H9 (cell line): Measurements from ENCODE around the gene NEMP1. TPM values are rescaled to one million over a fixed set of nuclear protein-coding genes. Genes with fewer than 3 reads are reported as not detected.
A peak's percentile ranks its signal among the peaks of the same experiment; 100 is the strongest.

Experiments
- DNase-seq: peaks from one replicate; pipeline ENCODE4 v3.0.0-alpha.2; 2017
- H2AFZ ChIP-seq: one replicate; pipeline ENCODE4 v1.6.1; 2013; ENCODE audit warnings: mild to moderate bottlenecking, low read length, control low read depth, moderate library complexity
- H2AK5ac ChIP-seq: 2 replicates; pipeline ENCODE4 v1.6.1; 2013; ENCODE audit warnings: low read length, control low read depth, mixed read lengths; ENCODE audit not compliant: insufficient read length
- H2BK120ac ChIP-seq: one replicate; pipeline ENCODE4 v1.6.1; 2013; ENCODE audit warnings: low read depth, mild to moderate bottlenecking, low read length, control low read depth, inconsistent platforms; ENCODE audit not compliant: poor library complexity, severe bottlenecking
- H2BK12ac ChIP-seq: 2 replicates; pipeline ENCODE4 v1.6.1; 2013; ENCODE audit warnings: low read length, control low read depth, mixed read lengths, low read depth; ENCODE audit not compliant: insufficient read length
- H2BK15ac ChIP-seq: 2 replicates; pipeline ENCODE4 v1.6.1; 2013; ENCODE audit warnings: low read depth, low read length, control low read depth
- H2BK20ac ChIP-seq: one replicate; pipeline ENCODE4 v1.6.1; 2013; ENCODE audit warnings: low read depth, mild to moderate bottlenecking, low read length, control low read depth, inconsistent platforms; ENCODE audit not compliant: poor library complexity, severe bottlenecking
- H2BK5ac ChIP-seq: 2 replicates; pipeline ENCODE4 v1.6.1; 2013; ENCODE audit warnings: low read length, control low read depth, mixed read lengths; ENCODE audit not compliant: insufficient read length
- H3K14ac ChIP-seq: 2 replicates; pipeline ENCODE4 v1.6.1; 2013; ENCODE audit warnings: low read length, control low read depth; ENCODE audit not compliant: insufficient read depth
- H3K18ac ChIP-seq: 2 replicates; pipeline ENCODE4 v1.6.1; 2013; ENCODE audit warnings: low read depth, mild to moderate bottlenecking, mixed read lengths, low read length, control low read depth; ENCODE audit not compliant: insufficient read length
- H3K23ac ChIP-seq: 2 replicates; pipeline ENCODE4 v1.6.1; 2013; ENCODE audit warnings: low read length, control low read depth, mixed read lengths, low read depth; ENCODE audit not compliant: insufficient read length
- H3K23me2 ChIP-seq: 2 replicates; pipeline ENCODE4 v1.6.1; 2013; ENCODE audit warnings: low read depth, mild to moderate bottlenecking, mixed read lengths, low read length, control low read depth; ENCODE audit not compliant: insufficient read length, poor library complexity, severe bottlenecking
- H3K27ac ChIP-seq: 2 replicates; pipeline ENCODE4 v1.5.1; 2013; ENCODE audit warnings: low read length, control low read depth, mixed read lengths, low read depth; ENCODE audit not compliant: insufficient read length
- H3K27me3 ChIP-seq: 2 replicates; pipeline ENCODE4 v1.6.1; 2013; ENCODE audit warnings: low read length, control low read depth, inconsistent platforms; ENCODE audit not compliant: insufficient read depth
- H3K4ac ChIP-seq: 2 replicates; pipeline ENCODE4 v1.6.1; 2013; ENCODE audit warnings: low read depth, mild to moderate bottlenecking, control low read depth, inconsistent platforms, low read length, moderate library complexity
- H3K4me1 ChIP-seq: 2 replicates; pipeline ENCODE4 v1.6.1; 2013; ENCODE audit warnings: low read length, control low read depth, inconsistent platforms; ENCODE audit not compliant: insufficient read depth
- H3K4me2 ChIP-seq: 2 replicates; pipeline ENCODE4 v1.6.1; 2013; ENCODE audit warnings: low read length, control low read depth, mixed read lengths; ENCODE audit not compliant: insufficient read length, insufficient read depth
- H3K56ac ChIP-seq: 2 replicates; pipeline ENCODE4 v1.6.1; 2013; ENCODE audit warnings: low read depth, mild to moderate bottlenecking, mixed read lengths, low read length, control low read depth; ENCODE audit not compliant: insufficient read length
- H3K79me1 ChIP-seq: 2 replicates; pipeline ENCODE4 v1.6.1; 2013; ENCODE audit warnings: low read depth, mild to moderate bottlenecking, moderate library complexity, low read length, control low read depth, inconsistent platforms; ENCODE audit not compliant: insufficient read depth, poor library complexity, severe bottlenecking
- H3K79me2 ChIP-seq: 2 replicates; pipeline ENCODE4 v1.6.1; 2013; ENCODE audit warnings: low read length, control low read depth, inconsistent platforms; ENCODE audit not compliant: insufficient read depth
- H3K9ac ChIP-seq: 2 replicates; pipeline ENCODE4 v1.6.1; 2013; ENCODE audit warnings: low read length, control low read depth, mixed read lengths; ENCODE audit not compliant: insufficient read length; ENCODE audit errors: extremely low read depth
- H3K9me3 ChIP-seq: one replicate; pipeline ENCODE4 v1.6.1; 2013; ENCODE audit warnings: low read depth, low read length, inconsistent platforms; ENCODE audit not compliant: control insufficient read depth
- H3T11ph ChIP-seq: one replicate; pipeline ENCODE4 v1.6.1; 2013; ENCODE audit warnings: mild to moderate bottlenecking, low read length, control low read depth, inconsistent platforms
- H4K20me1 ChIP-seq: one replicate; pipeline ENCODE4 v1.6.1; 2013; ENCODE audit not compliant: control insufficient read depth, insufficient read length, insufficient read depth
- H4K5ac ChIP-seq: 2 replicates; pipeline ENCODE4 v1.6.1; 2013; ENCODE audit warnings: low read depth, mild to moderate bottlenecking, mixed read lengths, low read length, control low read depth; ENCODE audit not compliant: insufficient read length
- H4K8ac ChIP-seq: replicated peaks from 2 replicates; pipeline ENCODE4 v1.6.1; 2013; ENCODE audit warnings: low read length, control low read depth, mixed read lengths, low read depth; ENCODE audit not compliant: insufficient read length
- H4K91ac ChIP-seq: 2 replicates; pipeline ENCODE4 v1.6.1; 2013; ENCODE audit warnings: low read depth, mild to moderate bottlenecking, moderate library complexity, mixed read lengths, low read length, control low read depth; ENCODE audit not compliant: insufficient read length
- H3K27ac Mint-ChIP-seq, 3 experiments: 2 replicates in 2 of 3; 3 replicates in 1 of 3; pipeline ENCODE4 v1.8.0; 2020 to 2021; ENCODE audit warnings: mixed read lengths in 3 of 3, mild to moderate bottlenecking in 1 of 3, moderate library complexity in 1 of 3
- H3K27me3 Mint-ChIP-seq: 2 replicates; pipeline ENCODE4 v1.8.0; 2021; ENCODE audit warnings: low read depth, mild to moderate bottlenecking, moderate library complexity, mixed read lengths
- H3K36me3 Mint-ChIP-seq, 3 experiments: 2 replicates in 2 of 3; 3 replicates in 1 of 3; pipeline ENCODE4 v1.8.0; 2020 to 2021; ENCODE audit warnings: low read depth in 3 of 3, mixed read lengths in 3 of 3; ENCODE audit not compliant: insufficient read depth in 1 of 3
- H3K4me1 Mint-ChIP-seq, 2 experiments: 2 replicates each; pipeline ENCODE4 v1.8.0; 2020; ENCODE audit warnings: mixed read lengths in 2 of 2
- H3K4me3 Mint-ChIP-seq, 2 experiments: 2 replicates in 1 of 2; 3 replicates in 1 of 2; pipeline ENCODE4 v1.8.0; 2020 to 2021; ENCODE audit warnings: mild to moderate bottlenecking in 2 of 2, mixed read lengths in 2 of 2, moderate library complexity in 1 of 2
- H3K9me3 Mint-ChIP-seq, 2 experiments: 2 replicates in 1 of 2; 3 replicates in 1 of 2; pipeline ENCODE4 v1.8.0; 2020; ENCODE audit warnings: mild to moderate bottlenecking in 2 of 2, mixed read lengths in 2 of 2, moderate library complexity in 1 of 2
- WGBS: extraction: QIAGEN DNeasy Blood & Tissue Kit; methylation state at CpG from one replicate; pipeline ENCODE4 v1.1.7; 2013; ENCODE audit warnings: missing lambda C conversion rate, low lambda C conversion rate, mixed read lengths; ENCODE audit not compliant: insufficient read length; ENCODE audit errors: extremely low coverage; 5-methylcytosine and 5-hydroxymethylcytosine counted together
- total RNA-seq: library from RNA; stranded (reverse); gene quantifications from 2 replicates; pipeline ENCODE4 v1.2.1, GENCODE V29; 2021
- TF ChIP-seq, protein P1 (sequence below): fragments of 200-600 bp; sonication (generic); conservative IDR thresholded peaks from 3 replicates; pipeline ENCODE4 v1.8.0; 2021; ENCODE audit warnings: antibody characterized with exemption, mild to moderate bottlenecking

NEMP1 gene
- total RNA-seq, 1 experiment from 2014 or later, result 50.1 TPM

DNA sequence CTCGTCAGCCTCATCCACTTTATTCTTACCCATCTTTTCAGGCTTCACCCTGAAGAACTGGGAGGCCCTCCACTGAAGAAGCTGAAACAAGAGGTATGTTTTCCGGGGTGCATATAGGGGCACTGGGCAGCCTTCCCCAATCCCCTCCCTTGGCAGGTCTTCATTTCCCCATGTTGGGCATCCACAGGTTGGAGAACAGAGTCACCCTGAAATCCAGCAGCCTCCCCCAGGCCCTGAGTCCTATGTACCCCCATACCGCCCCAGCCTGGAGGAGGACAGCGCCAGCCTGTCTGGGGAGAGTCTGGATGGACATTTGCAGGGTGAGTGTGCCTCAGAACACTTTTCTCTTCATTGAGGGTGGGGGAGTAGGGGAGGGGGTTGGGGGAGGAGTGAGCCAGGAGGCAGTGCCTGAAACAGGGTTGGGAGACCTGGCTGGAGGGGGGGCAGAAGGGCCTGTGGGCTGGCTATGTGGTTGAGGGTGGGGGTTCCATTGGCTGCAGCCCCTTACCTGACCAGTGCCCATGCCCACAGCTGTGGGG, 14.4 kb upstream of the NEMP1 start:
- no peaks in the 10 kb centered on the region for H4K20me1 ChIP-seq
- no peak overlapping the region for H3K4me2 ChIP-seq
- no peak overlapping the region for H2AK5ac ChIP-seq
- H3K9ac ChIP-seq, result no peak overlapping the region
- Mint-ChIP-seq H3K9me3 (no peaks in the 10 kb centered on the region), H3K27me3 (no peaks in the 10 kb centered on the region; the same call in 1 of the 2 replicates), H3K36me3 (peaks cover 15 to 72% (median 57%) of the 10 kb centered on the region in 3 experiments), H3K27ac (peak overlapping the region in 2 of 3 experiments; percentile 83 to 89; a peak in 3 of 7 replicates), H3K4me3 (peak overlapping the region in 1 of 2 experiments; percentile 40; a peak in 4 of 5 replicates), H3K4me1 (peaks cover 49 to 57% of the 10 kb centered on the region in 2 experiments)
- H3K23ac ChIP-seq, result no peak overlapping the region
- whole genome bisulfite sequencing, result no CpG with 5 or more reads among the region's 4 CpGs
- no peak overlapping the region for H4K8ac ChIP-seq
- no peak overlapping the region for H4K5ac ChIP-seq
- H3K4me1 ChIP-seq, result no peaks in the 10 kb centered on the region; the same call in 1 of the 2 replicates
- H2BK15ac ChIP-seq, result no peak overlapping the region
- H3K27ac ChIP-seq, result no peak overlapping the region
- TF ChIP-seq, protein P1, sequence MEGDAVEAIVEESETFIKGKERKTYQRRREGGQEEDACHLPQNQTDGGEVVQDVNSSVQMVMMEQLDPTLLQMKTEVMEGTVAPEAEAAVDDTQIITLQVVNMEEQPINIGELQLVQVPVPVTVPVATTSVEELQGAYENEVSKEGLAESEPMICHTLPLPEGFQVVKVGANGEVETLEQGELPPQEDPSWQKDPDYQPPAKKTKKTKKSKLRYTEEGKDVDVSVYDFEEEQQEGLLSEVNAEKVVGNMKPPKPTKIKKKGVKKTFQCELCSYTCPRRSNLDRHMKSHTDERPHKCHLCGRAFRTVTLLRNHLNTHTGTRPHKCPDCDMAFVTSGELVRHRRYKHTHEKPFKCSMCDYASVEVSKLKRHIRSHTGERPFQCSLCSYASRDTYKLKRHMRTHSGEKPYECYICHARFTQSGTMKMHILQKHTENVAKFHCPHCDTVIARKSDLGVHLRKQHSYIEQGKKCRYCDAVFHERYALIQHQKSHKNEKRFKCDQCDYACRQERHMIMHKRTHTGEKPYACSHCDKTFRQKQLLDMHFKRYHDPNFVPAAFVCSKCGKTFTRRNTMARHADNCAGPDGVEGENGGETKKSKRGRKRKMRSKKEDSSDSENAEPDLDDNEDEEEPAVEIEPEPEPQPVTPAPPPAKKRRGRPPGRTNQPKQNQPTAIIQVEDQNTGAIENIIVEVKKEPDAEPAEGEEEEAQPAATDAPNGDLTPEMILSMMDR, result no peak
- no peak overlapping the region for H3K4ac ChIP-seq
- H3K56ac ChIP-seq, result no peak overlapping the region
- H3K14ac ChIP-seq, result no peak overlapping the region
- no peak overlapping the region for H2BK5ac ChIP-seq
- no peak overlapping the region for H4K91ac ChIP-seq
- no peak for DNase-seq
- H3K9me3 ChIP-seq, result no peaks in the 10 kb centered on the region
- no peaks in the 10 kb centered on the region for H3K23me2 ChIP-seq
- H3K27me3 ChIP-seq, result no peaks in the 10 kb centered on the region
- no peak overlapping the region for H2BK20ac ChIP-seq
- no peak overlapping the region for H2BK12ac ChIP-seq
- no peak overlapping the region for H2BK120ac ChIP-seq
- no peak overlapping the region for H2AFZ ChIP-seq
- no peak overlapping the region for H3T11ph ChIP-seq
- H3K79me1 ChIP-seq, result no peaks in the 10 kb centered on the region
- H3K18ac ChIP-seq, result no peak overlapping the region
- no peaks in the 10 kb centered on the region; the same call in 1 of the 2 replicates for H3K79me2 ChIP-seq
